Measurements from ENCODE around the gene STAM2. TPM values are rescaled to one million over a fixed set of nuclear protein-coding genes. Genes with fewer than 3 reads are reported as not detected.

Gene STAM2
- total and polyA plus RNA-seq, 2 of the 13 experiments (the other 11 are each of a cell fraction or from before 2014, with no cell fraction given): 14.7 to 24.1 TPM

- TF ChIP-seq FOXC1 (CRISPR knock-in tag; IDR thresholded peaks at IDR 0.05; ENCODE audit: borderline replicate concordance) (peak; percentile 74; the same call in 1 of the 2 replicates), SIN3A (IDR thresholded peaks at IDR 0.05; ENCODE audit: borderline replicate concordance, low read depth, low read length) (peak; percentile 94; the same call in 1 of the 2 replicates), SRSF9 (IDR thresholded peaks at IDR 0.05; ENCODE audit: borderline replicate concordance, insufficient read depth, low read depth, low read length, poor library complexity, severe bottlenecking) (no peak), FLYWCH1 (CRISPR knock-in tag; IDR thresholded peaks at IDR 0.05) (no peak), CCDC6 (CRISPR knock-in tag; IDR thresholded peaks at IDR 0.05) (peak; percentile 83; the same call in 1 of the 2 replicates), ZNF710 (CRISPR knock-in tag; IDR thresholded peaks at IDR 0.05; ENCODE audit: borderline replicate concordance) (peak; percentile 73; the same call in 1 of the 2 replicates), ATF4 (CRISPR knock-in tag; IDR thresholded peaks at IDR 0.05) (peak in 1 of 2 experiments; percentile 30; a peak in 2 of 4 replicates), FOXK1 (CRISPR knock-in tag; IDR thresholded peaks at IDR 0.05; ENCODE audit: borderline replicate concordance, low read depth) (peak; percentile 83), ZMAT3 (CRISPR knock-in tag; conservative IDR thresholded peaks at IDR 0.05) (peak; percentile 94), ZC3H13 (CRISPR knock-in tag; IDR thresholded peaks at IDR 0.05) (peak; percentile 82; the same call in 1 of the 2 replicates), MEIS2 (CRISPR knock-in tag; IDR thresholded peaks at IDR 0.05) (peak; percentile 63), ZNF251 (CRISPR knock-in tag; IDR thresholded peaks at IDR 0.05) (no peak), NR2C2 (CRISPR knock-in tag; IDR thresholded peaks at IDR 0.05; ENCODE audit: borderline replicate concordance) (peak; percentile 97), TEF (CRISPR knock-in tag; IDR thresholded peaks at IDR 0.05) (no peak; the same call in 1 of the 2 replicates), NFE2L2 (IDR thresholded peaks at IDR 0.05; ENCODE audit: low read length) (no peak), FIP1L1 (IDR thresholded peaks at IDR 0.05; ENCODE audit: borderline replicate concordance, insufficient read depth, low read depth, low read length) (no peak; the same call in 1 of the 2 replicates), ZNF414 (CRISPR knock-in tag; IDR thresholded peaks at IDR 0.05) (peak; percentile 97), SNAI1 (CRISPR knock-in tag; IDR thresholded peaks at IDR 0.05; ENCODE audit: borderline replicate concordance) (peak; percentile 81; the same call in 1 of the 2 replicates), RBM39 (IDR thresholded peaks at IDR 0.05; ENCODE audit: low read depth, low read length, poor library complexity, severe bottlenecking) (peak; percentile 92), ZNF670 (CRISPR knock-in tag; IDR thresholded peaks at IDR 0.05; ENCODE audit: borderline replicate concordance) (peak; percentile 92; the same call in 1 of the 2 replicates)
- TF ChIP-seq, protein P1, sequence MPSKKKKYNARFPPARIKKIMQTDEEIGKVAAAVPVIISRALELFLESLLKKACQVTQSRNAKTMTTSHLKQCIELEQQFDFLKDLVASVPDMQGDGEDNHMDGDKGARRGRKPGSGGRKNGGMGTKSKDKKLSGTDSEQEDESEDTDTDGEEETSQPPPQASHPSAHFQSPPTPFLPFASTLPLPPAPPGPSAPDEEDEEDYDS (CRISPR knock-in tag; IDR thresholded peaks at IDR 0.05): peak; percentile 66
- TF ChIP-seq, protein P2, sequence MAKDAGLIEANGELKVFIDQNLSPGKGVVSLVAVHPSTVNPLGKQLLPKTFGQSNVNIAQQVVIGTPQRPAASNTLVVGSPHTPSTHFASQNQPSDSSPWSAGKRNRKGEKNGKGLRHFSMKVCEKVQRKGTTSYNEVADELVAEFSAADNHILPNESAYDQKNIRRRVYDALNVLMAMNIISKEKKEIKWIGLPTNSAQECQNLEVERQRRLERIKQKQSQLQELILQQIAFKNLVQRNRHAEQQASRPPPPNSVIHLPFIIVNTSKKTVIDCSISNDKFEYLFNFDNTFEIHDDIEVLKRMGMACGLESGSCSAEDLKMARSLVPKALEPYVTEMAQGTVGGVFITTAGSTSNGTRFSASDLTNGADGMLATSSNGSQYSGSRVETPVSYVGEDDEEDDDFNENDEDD (CRISPR knock-in tag; IDR thresholded peaks at IDR 0.05; ENCODE audit: borderline replicate concordance): peak; percentile 71; the same call in 1 of the 2 replicates
These were observed at the start of gene STAM2 (continued) for GRCh38 chr2:152175368-152176112.
